Testis (tissue), 2 donors: ENCODE data around the gene WWC1.

Source experiments
- CTCF ChIP-seq, 3 experiments: fragments of 450-650 bp in 2 of 3; fragments of 200-600 bp in 1 of 3; sonication (generic) in 1 of 3; IDR thresholded peaks; one replicate each; pipeline ENCODE4 v1.5.1; 2016 to 2019; ENCODE audit warnings: antibody characterized with exemption in 3 of 3, mild to moderate bottlenecking in 2 of 3, moderate library complexity in 1 of 3
- POLR2A ChIP-seq: fragments of 450-650 bp; IDR thresholded peaks from one replicate; pipeline ENCODE4 v1.6.1; 2017; ENCODE audit warnings: antibody characterized with exemption, mild to moderate bottlenecking, moderate library complexity

- TF ChIP-seq CTCF (IDR thresholded peaks at IDR 0.05) (no peak), POLR2A (no peak)
Observed at GRCh38 chr5:168365581-168366081, 74.2 kb downstream of the WWC1 start.
